GM18867 (cell line): ENCODE results near the gene RGR.

Experiments used
- ATAC-seq: cut with Tn5 transposase; IDR thresholded peaks from one replicate; pipeline ENCODE4 v1.9.1; 2021; ENCODE audit warnings: mild to moderate bottlenecking, moderate library complexity; ENCODE audit not compliant: unreplicated experiment

The RGR gene

GRCh38 chr10:84217746-84218145 lies 27.1 kb upstream of the RGR start:
- no peak for ATAC-seq

GRCh38 chr10:84221916-84222315 lies 22.9 kb upstream of the RGR start:
- ATAC-seq, result no peak

GRCh38 chr10:84224411-84225028 lies 20.3 kb upstream of the RGR start:
- no peak for ATAC-seq

DNA sequence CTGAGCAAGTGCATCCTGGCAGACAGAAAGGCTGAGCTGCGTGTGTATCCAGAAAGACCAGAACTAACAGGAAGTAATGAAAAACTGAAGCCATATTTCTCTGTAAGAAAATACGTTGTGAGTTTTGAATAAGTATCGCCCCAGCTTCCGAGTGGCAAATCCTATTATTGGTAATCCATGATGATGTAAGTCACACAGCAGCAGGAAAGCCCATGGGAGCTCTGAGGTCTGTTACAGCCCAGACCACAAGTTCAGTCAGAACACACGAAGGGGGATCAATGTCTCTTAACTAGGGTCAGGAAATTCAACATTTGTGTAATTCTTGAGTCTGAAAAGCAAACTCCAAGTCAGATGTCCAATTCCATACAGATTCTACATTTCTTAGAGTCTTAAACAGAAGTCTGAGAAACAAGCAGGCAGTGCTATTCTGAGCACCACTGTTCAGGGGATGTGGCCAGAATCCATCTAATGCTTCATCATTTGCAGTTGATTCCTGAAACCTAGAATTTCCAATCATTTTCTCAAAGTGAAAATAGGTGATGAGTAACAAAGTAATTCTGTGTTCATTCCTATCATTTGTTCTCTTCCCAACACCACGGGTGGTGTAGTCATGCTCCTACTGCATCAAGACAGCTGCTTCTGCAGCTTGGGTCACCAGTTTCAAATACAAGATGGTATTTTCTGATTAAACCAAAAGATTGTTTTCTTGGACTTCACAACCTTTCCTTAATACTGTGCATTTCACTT lies 19.3 kb upstream of the RGR start, which contains the start of gene LRIT2:
TSS of gene LRIT2 (minus strand) at position 118 of the 747 bp plus-strand sequence. CDS start at position 94, 24 bp downstream.
- ATAC-seq, result no peak

DNA sequence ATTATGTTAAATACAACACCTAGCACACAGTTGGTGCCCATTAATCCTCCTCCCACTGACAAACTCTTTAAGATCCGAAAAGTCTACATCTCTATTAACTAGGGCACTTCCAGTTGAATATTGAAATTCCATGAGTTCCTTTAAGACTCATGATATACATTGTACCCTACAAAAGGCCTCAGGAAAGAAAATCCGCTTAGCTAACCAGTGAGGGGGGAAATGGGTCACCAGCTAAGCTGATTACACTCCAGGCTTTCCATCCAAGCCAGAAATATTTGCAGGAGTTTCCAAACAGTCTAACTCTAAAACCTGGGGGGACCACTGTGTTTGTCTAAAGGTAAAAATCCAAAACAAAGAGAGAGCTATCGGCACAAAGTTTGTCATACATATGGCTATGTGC lies 18.2 kb upstream of the RGR start:
- no peak for ATAC-seq

- ATAC-seq, result no peak
Observed at GRCh38 chr10:84227810-84228209, 17.0 kb upstream of the RGR start.

- ATAC-seq, result no peak
Observed at GRCh38 chr10:84230359-84230758, 14.5 kb upstream of the RGR start.

DNA sequence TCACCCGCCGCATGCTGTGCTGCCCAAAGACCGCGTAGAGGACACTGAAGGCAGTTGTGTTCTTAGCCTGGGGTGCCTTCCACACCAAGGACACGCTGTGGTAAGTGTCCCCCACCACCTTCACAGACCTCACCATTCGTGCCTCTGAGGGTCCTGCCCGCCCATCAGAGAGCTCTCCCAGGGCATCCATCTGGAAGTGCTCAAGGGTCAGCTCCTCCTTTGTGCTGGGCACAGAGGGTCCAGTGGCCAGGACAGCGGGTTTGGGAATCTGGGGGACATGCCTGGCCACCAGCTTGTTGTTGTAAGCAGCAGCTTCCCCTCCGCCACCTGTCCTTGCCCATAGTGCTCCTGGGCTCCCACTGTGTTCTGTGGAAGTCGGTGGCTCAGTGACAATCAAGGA lies 12.5 kb upstream of the RGR start:
- no peak for ATAC-seq

GRCh38 chr10:84233940-84234339 lies 10.9 kb upstream of the RGR start:
- no peak for ATAC-seq

DNA sequence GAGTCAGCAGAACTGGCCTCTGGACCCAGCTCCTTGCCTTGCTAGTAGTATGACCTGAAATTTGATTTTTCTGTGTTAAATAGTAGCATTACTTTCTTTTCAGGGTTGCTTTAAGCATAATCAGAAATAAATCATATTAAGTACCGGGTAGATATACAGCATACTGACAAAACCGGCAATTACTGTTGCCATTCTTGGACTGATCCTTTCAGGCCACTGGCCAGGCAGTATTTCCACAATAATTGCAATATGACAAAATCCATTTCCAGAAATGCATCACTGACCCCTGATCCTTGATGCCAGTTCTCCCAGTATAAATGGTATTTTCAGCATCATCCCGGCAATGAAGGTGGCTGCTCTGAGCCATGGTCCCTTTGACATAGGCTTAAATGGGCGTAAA lies 10.4 kb upstream of the RGR start:
- no peak for ATAC-seq

GRCh38 chr10:84235096-84235495 lies 9.8 kb upstream of the RGR start:
- no peak for ATAC-seq

DNA sequence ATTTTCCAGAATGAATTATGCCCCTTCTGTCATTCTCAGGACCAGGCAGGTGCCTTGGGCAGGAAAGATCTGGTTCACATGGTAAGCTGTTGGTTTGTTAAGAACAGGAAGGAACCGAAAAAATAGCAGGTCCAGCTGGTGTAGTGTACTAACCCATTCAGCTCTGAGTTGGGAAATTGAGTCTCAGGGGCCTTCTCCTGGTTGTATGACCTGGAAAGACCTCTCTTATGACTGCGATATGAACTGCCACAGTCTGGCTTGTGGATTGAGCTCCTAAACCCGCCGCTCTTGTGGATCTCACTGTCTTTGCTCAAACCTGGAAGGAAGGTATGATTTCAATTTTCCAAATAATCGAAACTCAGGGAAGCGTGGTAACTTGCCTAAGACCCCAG lies 8.1 kb upstream of the RGR start:
- ATAC-seq, result no peak

GRCh38 chr10:84237199-84238051 lies 7.4 kb upstream of the RGR start:
- no peak for ATAC-seq

DNA sequence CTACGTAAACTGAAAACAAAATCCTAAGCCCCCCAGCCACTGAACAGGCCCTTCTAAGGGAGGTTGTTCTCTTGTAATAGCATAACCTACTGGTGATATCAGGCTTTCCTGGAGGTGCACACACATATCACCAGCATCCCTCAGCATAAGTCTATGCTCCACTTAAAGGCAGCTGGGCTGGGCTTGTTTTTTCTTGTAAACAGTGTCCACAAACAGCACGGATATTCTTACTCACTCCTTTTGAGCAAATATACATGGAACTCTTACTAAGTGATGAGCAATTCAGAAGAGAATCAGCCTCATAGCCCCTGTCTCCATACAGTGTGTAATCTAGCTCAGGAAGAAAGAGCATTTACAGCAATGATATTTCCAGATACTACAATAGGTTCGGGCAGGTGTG lies 5.9 kb upstream of the RGR start:
- ATAC-seq, result no peak

DNA sequence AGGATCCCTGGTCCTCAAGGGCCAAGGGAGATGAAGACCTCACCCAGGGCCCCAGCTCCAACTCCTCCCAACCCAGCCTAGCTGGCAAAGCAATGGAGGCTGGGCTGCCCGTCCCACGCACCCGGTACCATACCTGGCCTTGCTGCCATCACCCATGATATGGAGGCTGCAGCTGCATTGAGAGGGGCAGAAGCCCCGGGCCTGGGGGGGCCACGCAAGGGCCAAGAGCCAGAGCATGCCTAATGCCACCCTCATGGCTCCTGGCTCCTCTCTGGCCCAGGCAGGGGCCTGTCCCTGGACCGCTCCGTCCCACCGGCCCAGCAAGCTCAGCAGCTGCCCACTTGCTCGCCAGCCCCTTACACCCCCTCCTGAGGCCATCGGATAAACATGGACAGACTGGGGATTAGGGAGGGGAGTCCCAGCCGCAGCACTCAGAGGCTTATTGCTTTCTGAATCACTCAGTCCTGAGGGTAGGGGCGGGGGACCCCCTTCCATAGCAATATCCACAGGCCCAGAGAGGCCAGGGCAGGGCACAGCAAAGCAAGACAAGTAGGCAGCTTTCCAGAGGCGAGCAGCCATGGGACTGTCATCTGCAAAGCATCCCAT lies 3.6 kb upstream of the RGR start, which contains the start of gene LRIT1:
TSS of gene LRIT1 (minus strand) at position 362 of the 606 bp plus-strand sequence. CDS start at position 255, 107 bp downstream.
- ATAC-seq, result no peak

- no peak for ATAC-seq
Observed at GRCh38 chr10:84243759-84244158, 1.1 kb upstream of the RGR start.

DNA sequence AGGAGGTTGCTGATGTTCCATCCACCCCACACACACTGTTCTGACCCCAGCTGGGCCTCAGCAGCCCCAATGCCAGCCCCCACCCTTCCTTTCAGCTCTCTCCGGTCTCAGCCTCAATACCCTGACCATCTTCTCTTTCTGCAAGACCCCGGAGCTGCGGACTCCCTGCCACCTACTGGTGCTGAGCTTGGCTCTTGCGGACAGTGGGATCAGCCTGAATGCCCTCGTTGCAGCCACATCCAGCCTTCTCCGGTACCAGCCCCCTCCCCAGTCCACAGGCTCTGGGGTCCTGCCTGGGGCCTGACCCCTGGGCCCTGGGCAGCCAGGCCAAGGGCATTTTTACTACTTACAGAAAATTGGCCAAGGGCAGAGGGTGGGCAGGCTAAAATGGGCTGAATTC lies 2.6 kb downstream of the RGR start:
- ATAC-seq, result no peak

DNA sequence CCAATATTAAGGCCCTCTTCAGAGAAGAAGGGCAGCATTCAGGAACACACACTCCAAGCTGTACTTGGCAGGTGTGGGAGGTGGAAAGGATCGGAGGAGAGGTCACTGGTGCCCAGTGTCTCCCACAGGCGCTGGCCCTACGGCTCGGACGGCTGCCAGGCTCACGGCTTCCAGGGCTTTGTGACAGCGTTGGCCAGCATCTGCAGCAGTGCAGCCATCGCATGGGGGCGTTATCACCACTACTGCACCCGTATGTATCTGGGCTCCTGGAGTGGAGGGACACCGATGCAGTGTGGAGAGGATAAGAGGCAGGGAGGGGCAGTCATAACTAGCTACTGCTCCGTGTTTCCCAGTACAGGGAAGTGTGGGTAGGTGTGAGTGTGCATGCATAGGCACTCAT lies 3.9 kb downstream of the RGR start:
- no peak for ATAC-seq

- ATAC-seq, result no peak
Observed at GRCh38 chr10:84254552-84255478, 10.0 kb downstream of the RGR start.
